Measurements from ENCODE around the gene SUCLA2.

GRCh38 chr13:47934371-47934770, 66.7 kb downstream of the SUCLA2 start:
- TF ChIP-seq POLR2A (IDR thresholded peaks at IDR 0.05; ENCODE audit: low read length) (no peak), GATA1 (IDR thresholded peaks at IDR 0.05; ENCODE audit: low read depth, low read length) (no peak)
